Measurements from ENCODE around the gene RGL3. TPM values are rescaled to one million over a fixed set of nuclear protein-coding genes. Genes with fewer than 3 reads are reported as not detected.

Gene RGL3
- total RNA-seq, 1 experiment from 2014 or later = 100 TPM

DNA sequence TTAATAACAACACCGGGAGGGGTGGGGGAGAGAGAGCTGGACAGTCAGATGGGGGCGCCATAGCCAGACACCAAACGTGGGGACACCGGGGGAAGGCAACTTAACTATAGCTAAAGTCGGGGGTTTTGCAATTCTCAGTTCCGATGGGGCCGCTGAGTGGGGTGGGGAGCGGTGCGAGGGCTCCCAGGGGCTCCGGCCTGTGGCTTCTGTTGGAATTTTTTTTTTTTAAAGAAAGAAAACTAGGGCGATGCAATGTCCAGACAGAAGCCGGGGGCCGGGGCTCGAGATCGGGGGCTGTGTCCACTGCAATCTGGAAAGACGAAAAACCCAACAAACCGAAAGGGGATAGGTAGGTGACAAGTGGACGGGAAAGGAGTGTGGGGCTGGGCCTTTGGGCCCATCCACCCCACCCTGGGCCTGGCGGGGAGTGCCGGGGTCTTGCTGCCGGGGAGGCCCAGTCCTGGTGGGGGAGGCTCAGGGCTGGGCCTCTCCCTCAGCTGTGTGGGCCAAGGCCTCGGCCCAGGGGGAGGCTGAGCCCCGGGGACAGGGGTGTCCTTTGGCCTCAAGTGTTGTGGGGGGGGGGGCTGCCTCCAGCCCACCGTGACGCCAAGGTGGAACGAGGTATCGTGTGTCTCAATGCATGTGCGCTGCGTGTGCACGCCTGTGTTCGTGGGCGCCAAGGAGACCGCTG, 33.7 kb upstream of the RGL3 start:
- ChIA-PET POLR2A (ENCODE audit: unreplicated experiment) (interaction anchor here (0.6 kb wide), 1 partner anchor 30 kb away, joined by 11 read pairs; no protein-coding TSS in a partner anchor), CTCF (interaction anchor here (0.6 kb wide), 1 partner anchor 70 kb away, joined by 3 read pairs; no protein-coding TSS in a partner anchor)
- Histone ChIP-seq H3K9me2 (ENCODE audit: insufficient read depth) (no peaks in the 10 kb centered on the region), H3K4me2 (no peak overlapping the region), H2AFZ (no peak overlapping the region), H3K79me2 (ENCODE audit: low read depth) (no peaks in the 10 kb centered on the region), H3F3A (ENCODE audit: insufficient read depth, low read depth) (peaks cover 17% of the 10 kb centered on the region; the same call in 1 of the 2 replicates), H3K4me3 (no peak overlapping the region), H3K27ac (no peak overlapping the region), H4K20me1 (ENCODE audit: insufficient read depth) (no peaks in the 10 kb centered on the region), H3K27me3 (ENCODE audit: insufficient read depth, low read depth) (no peaks in the 10 kb centered on the region), H3K9me3 (ENCODE audit: insufficient read depth, low read depth) (no peaks in the 10 kb centered on the region), H3K36me3 (ENCODE audit: low read depth) (no peaks in the 10 kb centered on the region; the same call in 1 of the 2 replicates), H3K4me1 (replicated peaks; ENCODE audit: insufficient read depth) (no peaks in the 10 kb centered on the region)
- no peak for TF ChIP-seq EZH2 (IDR thresholded peaks at IDR 0.05; ENCODE audit: low read depth)
- TF ChIP-seq, protein P1, sequence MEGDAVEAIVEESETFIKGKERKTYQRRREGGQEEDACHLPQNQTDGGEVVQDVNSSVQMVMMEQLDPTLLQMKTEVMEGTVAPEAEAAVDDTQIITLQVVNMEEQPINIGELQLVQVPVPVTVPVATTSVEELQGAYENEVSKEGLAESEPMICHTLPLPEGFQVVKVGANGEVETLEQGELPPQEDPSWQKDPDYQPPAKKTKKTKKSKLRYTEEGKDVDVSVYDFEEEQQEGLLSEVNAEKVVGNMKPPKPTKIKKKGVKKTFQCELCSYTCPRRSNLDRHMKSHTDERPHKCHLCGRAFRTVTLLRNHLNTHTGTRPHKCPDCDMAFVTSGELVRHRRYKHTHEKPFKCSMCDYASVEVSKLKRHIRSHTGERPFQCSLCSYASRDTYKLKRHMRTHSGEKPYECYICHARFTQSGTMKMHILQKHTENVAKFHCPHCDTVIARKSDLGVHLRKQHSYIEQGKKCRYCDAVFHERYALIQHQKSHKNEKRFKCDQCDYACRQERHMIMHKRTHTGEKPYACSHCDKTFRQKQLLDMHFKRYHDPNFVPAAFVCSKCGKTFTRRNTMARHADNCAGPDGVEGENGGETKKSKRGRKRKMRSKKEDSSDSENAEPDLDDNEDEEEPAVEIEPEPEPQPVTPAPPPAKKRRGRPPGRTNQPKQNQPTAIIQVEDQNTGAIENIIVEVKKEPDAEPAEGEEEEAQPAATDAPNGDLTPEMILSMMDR (conservative IDR thresholded peaks at IDR 0.05) = no peak; the same call in 1 of the 2 replicates
- intact Hi-C loops (cut with micrococcal nuclease; ENCODE audit: unreplicated experiment) = no loop called here
- DNase-seq = no peak
- no TSS peak for BruUV-seq (replicated peaks)

DNA sequence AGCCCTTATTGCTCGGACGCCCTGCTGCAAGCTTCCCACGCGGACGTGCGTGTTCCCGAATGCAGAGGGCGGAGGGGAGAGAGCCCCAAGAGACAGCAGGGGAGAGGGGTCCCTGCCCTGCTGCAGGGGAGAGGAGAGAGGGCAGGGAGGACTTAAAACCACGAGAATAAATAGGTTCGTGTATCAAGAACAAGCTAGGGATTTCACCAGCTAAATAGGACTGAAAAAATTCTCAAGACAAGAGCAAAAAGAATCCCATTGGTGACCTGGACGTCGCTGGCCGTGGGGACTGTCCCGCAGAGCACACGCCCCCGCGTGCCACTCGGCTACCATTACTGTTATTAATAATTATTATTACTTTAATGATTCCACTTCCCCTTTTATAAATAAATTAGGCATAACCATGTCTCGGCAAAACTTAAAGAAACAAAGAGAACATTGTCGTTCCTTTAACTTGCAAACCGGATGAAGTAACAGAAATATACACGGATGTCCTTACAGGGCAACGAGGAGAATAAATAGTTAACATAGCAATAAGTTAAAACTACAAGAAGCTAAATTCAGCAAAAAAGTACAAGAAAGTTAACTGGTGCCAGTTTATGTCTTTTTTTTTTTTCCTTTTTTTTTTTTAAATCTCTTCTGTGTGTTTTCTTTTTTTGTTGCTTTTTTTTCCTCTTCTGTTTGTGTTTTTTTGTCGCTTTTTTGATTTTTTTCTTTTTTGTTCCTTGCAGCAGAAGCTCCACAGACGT, 32.9 kb upstream of the RGL3 start:
- Histone ChIP-seq H3K4me3 (no peak overlapping the region), H3K27me3 (ENCODE audit: insufficient read depth, low read depth) (no peaks in the 10 kb centered on the region), H3K79me2 (ENCODE audit: low read depth) (no peaks in the 10 kb centered on the region), H4K20me1 (ENCODE audit: insufficient read depth) (peaks cover 2% of the 10 kb centered on the region; the same call in 1 of the 2 replicates), H3F3A (ENCODE audit: insufficient read depth, low read depth) (peaks cover 17% of the 10 kb centered on the region; the same call in 1 of the 2 replicates), H3K4me2 (no peak overlapping the region), H2AFZ (no peak overlapping the region), H3K9me2 (ENCODE audit: insufficient read depth) (no peaks in the 10 kb centered on the region), H3K4me1 (replicated peaks; ENCODE audit: insufficient read depth) (no peaks in the 10 kb centered on the region), H3K27ac (no peak overlapping the region), H3K36me3 (ENCODE audit: low read depth) (no peaks in the 10 kb centered on the region; the same call in none of the 2 replicates), H3K9me3 (ENCODE audit: insufficient read depth, low read depth) (no peaks in the 10 kb centered on the region)
- ChIA-PET POLR2A (ENCODE audit: unreplicated experiment) (interaction anchor here (0.6 kb wide), 1 partner anchor 30 kb away, joined by 11 read pairs; no protein-coding TSS in a partner anchor), CTCF (interaction anchor here (0.6 kb wide), 2 partner anchors 69 to 108 kb away, joined by 3 to 7 read pairs; no protein-coding TSS in a partner anchor)
- intact Hi-C loops (cut with micrococcal nuclease; ENCODE audit: unreplicated experiment) = no loop called here
- DNase-seq = no peak
- TF ChIP-seq, protein P1 (conservative IDR thresholded peaks at IDR 0.05) = no peak
- TF ChIP-seq EZH2 (IDR thresholded peaks at IDR 0.05; ENCODE audit: low read depth) = no peak
- BruUV-seq (replicated peaks) = no TSS peak

DNA sequence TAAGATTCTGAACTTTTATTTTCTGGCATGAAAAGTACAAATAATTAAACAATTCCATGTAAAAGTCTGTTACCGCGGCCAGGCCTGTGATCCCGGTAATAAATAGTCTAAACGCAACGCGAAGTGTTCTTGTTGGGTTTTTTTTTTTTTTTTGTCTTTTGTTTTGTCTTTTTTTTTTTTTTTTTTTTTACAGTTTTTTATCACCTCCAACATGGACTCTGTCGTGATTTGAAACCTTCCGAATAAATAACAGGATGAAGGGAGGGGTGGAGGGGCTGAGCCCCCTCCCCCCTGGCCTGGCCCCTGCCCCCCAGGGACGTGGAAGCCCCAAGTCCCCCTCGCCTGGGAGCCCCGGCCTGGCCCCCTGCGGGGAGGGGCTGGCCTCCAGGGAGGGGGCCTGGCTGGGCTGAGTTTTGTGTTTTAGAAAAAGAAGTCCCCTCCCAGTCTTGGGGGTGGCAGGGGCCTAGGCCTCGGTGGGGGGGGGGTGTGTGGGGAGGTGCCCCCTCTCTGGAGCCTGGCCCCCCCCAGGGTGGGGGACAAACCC, 32.3 kb upstream of the RGL3 start:
- Histone ChIP-seq H3K36me3 (ENCODE audit: low read depth) (no peaks in the 10 kb centered on the region; the same call in none of the 2 replicates), H4K20me1 (ENCODE audit: insufficient read depth) (peaks cover 8% of the 10 kb centered on the region; the same call in 1 of the 2 replicates), H3K79me2 (ENCODE audit: low read depth) (no peaks in the 10 kb centered on the region), H3K27me3 (ENCODE audit: insufficient read depth, low read depth) (no peaks in the 10 kb centered on the region), H2AFZ (no peak overlapping the region), H3F3A (ENCODE audit: insufficient read depth, low read depth) (peaks cover 17% of the 10 kb centered on the region; the same call in 1 of the 2 replicates), H3K9me2 (ENCODE audit: insufficient read depth) (no peaks in the 10 kb centered on the region), H3K27ac (no peak overlapping the region), H3K4me1 (replicated peaks; ENCODE audit: insufficient read depth) (no peaks in the 10 kb centered on the region), H3K9me3 (ENCODE audit: insufficient read depth, low read depth) (no peaks in the 10 kb centered on the region), H3K4me3 (no peak overlapping the region), H3K4me2 (no peak overlapping the region)
- DNase-seq = no peak
- POLR2A ChIA-PET (ENCODE audit: unreplicated experiment) = no interaction called here
- TF ChIP-seq, protein P1 (conservative IDR thresholded peaks at IDR 0.05) = no peak
- TF ChIP-seq EZH2 (IDR thresholded peaks at IDR 0.05; ENCODE audit: low read depth) = no peak
- no TSS peak for BruUV-seq (replicated peaks)
- CTCF ChIA-PET = interaction anchor here (0.6 kb wide), 1 partner anchor 107 kb away, joined by 7 read pairs; no protein-coding TSS in a partner anchor
- intact Hi-C loops (cut with micrococcal nuclease; ENCODE audit: unreplicated experiment) = no loop called here

All from PC-9 (cell line).